Heart right ventricle (tissue), 16 donors: ENCODE measurements around the gene PIK3CD. TPM values are rescaled to one million over a fixed set of nuclear protein-coding genes. Genes with fewer than 3 reads are reported as not detected.
"Not testable (repeated sequence)": the region's sequence is repeated elsewhere in the genome, so short reads cannot be mapped to it uniquely, and the experiment has no call there.

ENCODE experiments used
- ATAC-seq, 8 donors: fragments of 200-7000 bp; cut with Tn5 transposase; one replicate each; pipeline ENCODE4 v1.9.1; 2020; ENCODE audit warnings: mild to moderate bottlenecking in 8 of 8, moderate library complexity in 8 of 8, moderate number of reproducible peaks in 1 of 8
- DNase-seq, 2 donors: peaks; one replicate each; pipeline ENCODE4 v3.0.0-alpha.2; 2020
- H3K27ac ChIP-seq, 10 donors: fragments of 200-600 bp; sonication (generic) in 2 of 10; one replicate each; pipeline versions ENCODE4 v1.5.0 to v1.8.0; 2020 to 2022; ENCODE audit warnings: mild to moderate bottlenecking in 3 of 10
- H3K27me3 ChIP-seq, 7 donors: fragments of 200-600 bp; one replicate each; pipeline ENCODE4 v1.8.0; 2021 to 2022; ENCODE audit warnings: mild to moderate bottlenecking in 2 of 7
- H3K36me3 ChIP-seq, 9 donors: fragments of 200-600 bp; sonication (generic) in 1 of 9; one replicate each; pipeline versions ENCODE4 v1.5.0 to v1.8.0; 2020 to 2022; ENCODE audit warnings: mild to moderate bottlenecking in 2 of 9
- H3K4me1 ChIP-seq, 9 donors: fragments of 200-600 bp; sonication (generic) in 1 of 9; one replicate each; pipeline versions ENCODE4 v1.5.0 to v1.8.0; 2020 to 2022; ENCODE audit warnings: mild to moderate bottlenecking in 4 of 9
- H3K4me3 ChIP-seq, 10 donors: fragments of 200-600 bp; sonication (generic) in 2 of 10; one replicate each; pipeline versions ENCODE4 v1.5.0 to v1.8.0; 2020 to 2022; ENCODE audit warnings: mild to moderate bottlenecking in 7 of 10, moderate library complexity in 2 of 10
- H3K9me3 ChIP-seq, 11 donors: fragments of 200-600 bp in 10 of 11; sonication (generic) in 2 of 11; one replicate each; pipeline versions ENCODE4 v1.5.0 to v1.8.0; 2013 to 2022; ENCODE audit warnings: mild to moderate bottlenecking in 2 of 11, control low read depth in 1 of 11, moderate library complexity in 1 of 11
- WGBS, 2 donors: extraction: QIAGEN DNeasy Blood & Tissue Kit; methylation state at CpG; one replicate each; pipeline ENCODE4 v1.1.7; 2013; ENCODE audit warnings: inconsistent platforms in 1 of 2; 5-methylcytosine and 5-hydroxymethylcytosine counted together
- intact Hi-C, 10 donors: fragments of 100-400 bp; cut with DNase I; formaldehyde crosslinking; loops; one replicate each; pipeline versions ENCODE4 v1.11.1 to v1.14.2; 2022
- polyA plus RNA-seq, 2 donors: library from polyadenylated mRNA; stranded (reverse); fragments of 200-250 nt; gene quantifications; one replicate each; pipeline ENCODE4 v1.2.3, GENCODE V29; 2013
- total RNA-seq, 10 donors: library from RNA; stranded (reverse); fragmentation: NEBNext Ultra II Directional in 3 of 10; extraction: Animal tissue kit (Norgen Biotek cat#: 25700) in 3 of 10; gene quantifications; one replicate each; pipeline versions ENCODE4 v1.2.1 to v1.2.4, GENCODE V29; 2021 to 2023
- TF ChIP-seq, protein P1 (sequence below), 9 donors: fragments of 200-600 bp; sonication (generic) in 2 of 9; IDR thresholded peaks; one replicate each; pipeline versions ENCODE4 v1.5.0 to v1.8.0; 2021 to 2022; ENCODE audit warnings: antibody characterized with exemption in 9 of 9, mild to moderate bottlenecking in 5 of 9, moderate library complexity in 1 of 9
- donor health status: Arrhythmogenic right ventricular cardiomyopathy.
- donor health status: ischemic (EF 13 %, LVEDD 7.1; RV severe dilation, severe dysfunction).
- donor health status: healthy with polysubstance abuse.
- donor health status: DM: no; HTN: yes; CAD: no.
- donor health status: DM: no; HTN: no; CAD: no.
- donor health status: ischemic (EF 25% LVEDD 6.9; RV normal size, moderate dysfunction).
- donor health status: ischemic (EF 25% LVEDD 5.7; RV mildly dilated, moderate dysfunction).
- donor health status: healthy.
- donor health status: DM: yes; HTN: yes; CAD: no.
- donor health status: Ischemic cardiomyopathy.
- donor health status: ischemic (EF 35%, LVEDD 5.7; RV mildly dilated, moderate dysfunction).
- donor health status: nonischemic (EF 11% LVEDD 7.7; RV severe dilation, severe dysfunction).
- donor health status: DM: yes; HTN: yes; CAD: no.
- donor health status: PGD.
- donor health status: ischemic (EF 29% LVEDD 5.4; RV normal size, mild dysfunction).
- donor health status: nonischemic (EF 23%, LVEDD 6.1; RV moderate dilation, normal function).

PIK3CD gene
- total and polyA plus RNA-seq, 12 donors: 1.0 to 12.1 (median 2.7) TPM

DNA sequence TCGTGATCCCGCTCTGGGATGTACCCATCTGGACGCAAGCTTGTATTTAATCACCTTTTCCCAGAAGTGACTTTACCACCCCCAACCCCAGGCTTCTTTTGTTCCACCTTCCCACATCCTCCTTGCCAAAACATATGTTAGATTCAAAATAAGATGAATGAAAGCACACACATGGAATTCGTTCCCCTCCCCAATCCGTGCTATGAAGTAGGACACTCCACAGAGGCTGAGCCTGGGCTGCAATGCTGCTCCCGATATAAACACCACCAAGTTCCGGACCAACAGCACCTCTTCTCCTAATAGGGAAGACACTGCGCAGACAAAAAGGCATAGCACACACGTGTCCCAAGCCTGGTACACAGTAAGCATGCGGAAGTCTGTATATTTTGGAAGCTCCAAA, 86.1 kb downstream of the PIK3CD start:
- TF ChIP-seq, protein P1, sequence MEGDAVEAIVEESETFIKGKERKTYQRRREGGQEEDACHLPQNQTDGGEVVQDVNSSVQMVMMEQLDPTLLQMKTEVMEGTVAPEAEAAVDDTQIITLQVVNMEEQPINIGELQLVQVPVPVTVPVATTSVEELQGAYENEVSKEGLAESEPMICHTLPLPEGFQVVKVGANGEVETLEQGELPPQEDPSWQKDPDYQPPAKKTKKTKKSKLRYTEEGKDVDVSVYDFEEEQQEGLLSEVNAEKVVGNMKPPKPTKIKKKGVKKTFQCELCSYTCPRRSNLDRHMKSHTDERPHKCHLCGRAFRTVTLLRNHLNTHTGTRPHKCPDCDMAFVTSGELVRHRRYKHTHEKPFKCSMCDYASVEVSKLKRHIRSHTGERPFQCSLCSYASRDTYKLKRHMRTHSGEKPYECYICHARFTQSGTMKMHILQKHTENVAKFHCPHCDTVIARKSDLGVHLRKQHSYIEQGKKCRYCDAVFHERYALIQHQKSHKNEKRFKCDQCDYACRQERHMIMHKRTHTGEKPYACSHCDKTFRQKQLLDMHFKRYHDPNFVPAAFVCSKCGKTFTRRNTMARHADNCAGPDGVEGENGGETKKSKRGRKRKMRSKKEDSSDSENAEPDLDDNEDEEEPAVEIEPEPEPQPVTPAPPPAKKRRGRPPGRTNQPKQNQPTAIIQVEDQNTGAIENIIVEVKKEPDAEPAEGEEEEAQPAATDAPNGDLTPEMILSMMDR (IDR thresholded peaks at IDR 0.05): no peak
- no peaks in the 10 kb centered on the region for H3K27me3 ChIP-seq
- DNase-seq (no peak), ATAC-seq (no peak)
- H3K4me3 ChIP-seq: no peak overlapping the region
- peaks cover 4 to 100% (median 74%) of the 10 kb centered on the region in 9 donors for H3K36me3 ChIP-seq
- WGBS, 2 donors: 91 to 93% methylated on average over 10 of the region's 10 CpGs
- H3K4me1 ChIP-seq: no peaks in the 10 kb centered on the region
- H3K27ac ChIP-seq: no peak overlapping the region
- no peaks in the 10 kb centered on the region for H3K9me3 ChIP-seq
- intact Hi-C loops: no loop called here

DNA sequence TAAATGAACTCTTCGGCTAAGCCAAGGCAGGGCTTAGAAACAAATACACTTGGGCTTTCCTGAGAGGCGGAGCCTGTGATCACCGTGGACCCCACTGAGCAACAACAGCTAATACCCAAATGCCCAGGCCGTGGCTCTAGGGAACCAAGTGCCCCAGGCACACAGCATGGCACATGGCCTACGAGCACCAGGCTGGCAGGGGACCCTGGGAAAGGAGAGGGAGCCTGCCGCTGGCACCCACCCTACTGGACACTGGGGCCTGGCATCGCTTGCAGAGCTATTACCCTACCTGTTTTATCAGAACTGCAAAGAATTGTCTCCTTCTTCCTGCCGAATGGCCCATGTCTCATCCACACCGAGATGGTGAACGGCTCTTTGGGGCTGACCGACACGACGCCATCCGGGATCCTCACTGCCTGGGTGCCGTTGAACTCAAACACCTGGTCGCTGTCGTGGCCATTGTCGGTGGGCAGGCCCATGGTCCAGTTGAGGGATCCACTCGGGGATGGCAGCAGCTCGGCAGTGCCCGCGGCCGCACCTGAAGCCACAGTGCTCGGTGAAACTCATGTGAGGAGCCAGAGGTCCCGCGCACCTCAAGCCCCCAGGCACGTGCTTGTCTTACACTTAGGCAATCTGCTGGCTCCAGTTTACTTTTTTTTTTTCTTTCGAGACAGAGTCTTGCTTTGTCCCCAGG, 92.7 kb downstream of the PIK3CD start:
- DNase-seq (no peak), ATAC-seq (no peak)
- TF ChIP-seq, protein P1 (IDR thresholded peaks at IDR 0.05): no peak
- intact Hi-C loops: no loop called here
- no peaks in the 10 kb centered on the region for H3K9me3 ChIP-seq
- H3K27me3 ChIP-seq: no peaks in the 10 kb centered on the region
- H3K4me3 ChIP-seq: no peak overlapping the region
- H3K27ac ChIP-seq: no peak overlapping the region
- WGBS, 2 donors: 96 to 97% methylated on average over 28 of the region's 28 CpGs
- no peaks in the 10 kb centered on the region for H3K4me1 ChIP-seq
- peaks cover 0 to 100% (median 50%) of the 10 kb centered on the region in 9 donors for H3K36me3 ChIP-seq

DNA sequence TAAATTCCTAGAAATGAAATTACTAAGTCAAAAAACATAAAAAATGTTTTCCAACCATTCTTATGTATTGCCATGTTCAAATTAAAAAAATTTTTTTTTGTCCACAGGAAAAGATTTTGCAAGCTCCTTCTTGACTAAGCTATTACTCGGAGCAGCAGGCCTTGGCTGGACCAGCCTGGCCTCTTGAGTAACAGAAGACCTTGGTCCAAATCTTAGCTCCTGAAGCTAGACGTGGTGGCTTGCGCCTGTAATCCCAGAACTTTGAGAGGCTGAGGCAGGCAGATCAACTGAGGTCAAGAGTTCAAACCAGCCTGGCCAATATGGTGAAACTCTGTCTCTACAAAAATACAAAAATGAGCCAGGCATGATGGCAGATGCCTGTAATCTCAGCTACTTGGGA, 94.7 kb downstream of the PIK3CD start:
- TF ChIP-seq, protein P1 (IDR thresholded peaks at IDR 0.05): no peak
- ATAC-seq (no peak), DNase-seq (no peak)
- no peak overlapping the region for H3K4me3 ChIP-seq
- 92 to 93% methylated on average over 3 of the region's 3 CpGs for WGBS, 2 donors
- no peaks in the 10 kb centered on the region for H3K27me3 ChIP-seq
- intact Hi-C loops: no loop called here
- H3K27ac ChIP-seq: no peak overlapping the region
- no peaks in the 10 kb centered on the region for H3K9me3 ChIP-seq
- peaks cover 0 to 100% (median 50%) of the 10 kb centered on the region in 9 donors for H3K36me3 ChIP-seq
- H3K4me1 ChIP-seq: no peaks in the 10 kb centered on the region

DNA sequence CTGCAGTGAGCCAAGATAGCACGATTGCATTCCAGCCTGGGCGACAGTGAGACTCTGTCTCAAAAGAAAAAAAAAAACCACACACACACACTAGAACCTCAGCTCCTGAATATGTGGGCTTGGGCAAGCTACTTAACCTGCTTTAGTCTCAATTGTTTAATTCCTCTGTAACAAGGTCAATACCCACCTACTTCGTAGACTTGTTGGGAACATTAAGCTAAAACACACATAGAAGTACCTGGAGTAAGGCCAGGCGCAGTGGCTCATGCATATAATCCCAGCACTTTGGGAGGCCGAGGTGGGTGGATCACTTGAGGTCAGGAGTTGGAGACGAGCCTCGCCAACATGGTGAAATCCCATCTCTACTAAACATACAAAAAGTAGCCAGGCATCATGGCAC, 95.1 kb downstream of the PIK3CD start:
- H3K27ac ChIP-seq: no peak overlapping the region
- ATAC-seq (no peak), DNase-seq (no peak)
- peaks cover 0 to 100% (median 46%) of the 10 kb centered on the region in 9 donors for H3K36me3 ChIP-seq
- WGBS, 2 donors: 91 to 92% methylated on average over 7 of the region's 7 CpGs
- no peak overlapping the region for H3K4me3 ChIP-seq
- TF ChIP-seq, protein P1 (IDR thresholded peaks at IDR 0.05): no peak
- no peaks in the 10 kb centered on the region for H3K27me3 ChIP-seq
- H3K4me1 ChIP-seq: no peaks in the 10 kb centered on the region
- intact Hi-C loops: no loop called here
- no peaks in the 10 kb centered on the region for H3K9me3 ChIP-seq

DNA sequence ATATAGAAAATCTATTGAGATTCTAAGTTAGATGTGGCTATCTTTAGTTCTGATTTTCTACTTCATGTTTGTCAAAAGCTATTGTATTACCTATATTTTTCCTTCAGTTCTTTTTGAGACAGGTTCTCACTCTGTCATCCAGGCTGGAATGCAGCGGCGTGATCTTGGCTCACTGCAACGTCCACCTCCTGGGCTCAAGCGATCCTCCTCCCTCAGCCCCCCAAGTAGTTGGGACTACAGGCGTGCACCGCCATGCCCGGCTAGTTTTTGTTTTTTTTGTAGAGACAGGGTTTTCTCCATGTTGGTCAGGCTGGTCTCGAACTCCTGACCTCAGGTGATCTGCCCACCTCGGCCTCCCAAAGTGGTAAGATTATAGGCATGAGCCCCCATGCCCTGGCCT, 96.9 kb downstream of the PIK3CD start:
- H3K9me3 ChIP-seq, H3K27ac ChIP-seq, DNase-seq, ATAC-seq, H3K4me3 ChIP-seq, H3K4me1 ChIP-seq, intact Hi-C loops, H3K27me3 ChIP-seq: not testable (repeated sequence)
- peaks cover 0 to 100% (median 34%) of the 10 kb centered on the region in 9 donors for H3K36me3 ChIP-seq
- WGBS, 2 donors: 94 to 95% methylated on average over 9 of the region's 9 CpGs
